H7 (cell line): ENCODE data around the gene TM9SF2. TPM values are rescaled to one million over a fixed set of nuclear protein-coding genes. Genes with fewer than 3 reads are reported as not detected.

Experiments
- DNase-seq: peaks from one replicate; pipeline ENCODE4 v3.0.0; 2012
- H3K27me3 ChIP-seq: 2 replicates; pipeline ENCODE4 v1.6.0; 2011; ENCODE audit warnings: mild to moderate bottlenecking, low read length; ENCODE audit not compliant: control insufficient read depth, insufficient read depth
- H3K36me3 ChIP-seq: replicated peaks from 2 replicates; pipeline ENCODE4 v1.5.1; 2011; ENCODE audit warnings: low read length; ENCODE audit not compliant: control insufficient read depth, insufficient read depth
- H3K4me3 ChIP-seq: 2 replicates; pipeline ENCODE4 v1.5.1; 2011; ENCODE audit warnings: low read depth, mild to moderate bottlenecking, control low read depth, low read length, moderate library complexity; ENCODE audit not compliant: insufficient read depth
- total RNA-seq: library from RNA; depleted of rRNA; stranded (reverse); fragments of >200 nt; shearing (Covaris generic); gene quantifications from 2 replicates; pipeline ENCODE4 v1.2.3, GENCODE V29; 2014; rRNA removed

Gene TM9SF2
- total RNA-seq, 1 experiment from 2014 or later = 75.3 TPM

DNA sequence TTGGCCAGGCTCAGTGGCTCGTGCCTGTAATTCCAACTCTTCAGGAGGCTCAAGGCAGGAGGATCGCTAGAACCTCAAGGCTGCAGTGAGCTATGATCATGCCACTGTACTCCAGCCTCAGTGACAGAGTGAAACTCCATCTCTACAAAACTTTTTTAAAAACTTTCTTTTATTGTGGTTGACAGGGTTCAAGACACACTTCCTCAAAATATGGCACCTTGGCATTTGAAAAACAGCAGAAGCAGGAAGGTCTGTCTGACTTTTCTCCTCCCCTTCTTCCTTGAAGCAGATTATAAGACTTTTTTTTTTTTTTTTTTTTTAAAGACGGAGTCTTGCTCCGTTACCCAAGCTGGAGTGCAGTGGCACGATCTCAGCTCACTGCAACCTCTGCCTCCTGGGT lies 100.3 kb downstream of the TM9SF2 start:
- Histone ChIP-seq H3K36me3 (no peaks in the 10 kb centered on the region), H3K27me3 (no peaks in the 10 kb centered on the region), H3K4me3 (no peak overlapping the region)
- DNase-seq = no peak

DNA sequence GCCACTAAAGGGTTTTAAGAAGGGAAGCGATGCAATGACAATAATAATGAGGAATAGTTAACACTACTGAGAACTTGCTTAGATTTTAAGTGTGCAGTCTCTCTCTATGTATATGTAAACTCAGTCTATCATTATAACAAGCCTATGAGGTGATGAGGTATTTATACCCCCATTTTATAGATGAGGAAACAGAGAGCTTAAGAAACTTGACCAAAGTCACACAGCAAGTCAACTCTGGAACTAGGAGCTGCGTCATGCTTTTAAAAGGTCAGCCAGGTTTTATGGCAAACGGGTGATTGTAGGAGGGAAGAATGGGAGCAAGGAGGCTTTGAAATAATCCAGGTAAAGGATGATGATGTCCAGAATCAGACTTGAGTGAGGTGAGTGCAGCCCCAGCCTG lies 103.4 kb downstream of the TM9SF2 start:
- no peak for DNase-seq
- no peaks in the 10 kb centered on the region for H3K27me3 ChIP-seq
- H3K36me3 ChIP-seq = no peaks in the 10 kb centered on the region
- no peak overlapping the region for H3K4me3 ChIP-seq

DNA sequence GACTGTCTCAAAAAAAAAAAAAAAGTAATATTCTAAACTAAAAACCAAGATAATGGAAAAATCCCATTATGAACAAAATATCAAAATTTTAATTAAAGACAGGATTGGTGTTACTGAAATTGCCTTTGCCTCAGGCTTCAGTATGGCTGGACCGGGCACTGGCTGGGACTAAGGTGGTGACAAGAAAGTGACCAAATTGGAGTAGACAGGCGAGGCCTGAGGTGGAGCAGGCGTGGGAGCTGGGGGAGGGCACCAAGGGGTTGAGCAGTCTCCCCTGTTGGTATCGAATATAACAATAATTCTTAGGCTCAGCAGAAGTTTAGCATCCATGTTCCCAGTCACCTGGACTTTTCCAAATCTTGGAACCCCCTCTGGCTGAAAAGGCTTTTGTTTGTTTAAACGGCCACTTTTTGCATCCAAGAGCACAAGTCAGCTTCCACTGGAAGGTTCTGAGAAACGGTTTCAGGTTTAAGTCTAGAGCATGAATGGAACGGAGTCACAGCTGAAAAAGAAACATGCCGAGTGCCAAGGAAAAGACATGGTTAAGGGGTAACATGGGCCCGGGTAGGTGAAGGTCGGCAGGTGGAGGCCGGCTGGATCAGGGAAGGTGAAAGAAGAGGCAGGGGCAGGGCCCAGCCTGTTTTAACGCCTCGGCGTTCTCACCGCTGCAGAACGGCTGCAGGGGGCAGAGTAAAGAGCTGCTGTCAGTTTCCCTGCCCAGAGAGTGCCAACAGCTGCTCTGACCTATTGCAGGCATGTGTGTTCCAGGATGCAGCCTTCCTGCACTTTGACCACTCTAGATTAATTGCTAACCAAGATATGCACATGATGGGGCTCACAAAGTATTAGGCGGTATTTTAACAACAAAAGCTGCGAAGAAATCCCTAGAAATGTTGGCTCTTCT lies 104.4 kb downstream of the TM9SF2 start:
- peak; percentile 78 for DNase-seq
- Histone ChIP-seq H3K36me3 (no peaks in the 10 kb centered on the region), H3K4me3 (peak overlapping the region; percentile 29), H3K27me3 (no peaks in the 10 kb centered on the region)

DNA sequence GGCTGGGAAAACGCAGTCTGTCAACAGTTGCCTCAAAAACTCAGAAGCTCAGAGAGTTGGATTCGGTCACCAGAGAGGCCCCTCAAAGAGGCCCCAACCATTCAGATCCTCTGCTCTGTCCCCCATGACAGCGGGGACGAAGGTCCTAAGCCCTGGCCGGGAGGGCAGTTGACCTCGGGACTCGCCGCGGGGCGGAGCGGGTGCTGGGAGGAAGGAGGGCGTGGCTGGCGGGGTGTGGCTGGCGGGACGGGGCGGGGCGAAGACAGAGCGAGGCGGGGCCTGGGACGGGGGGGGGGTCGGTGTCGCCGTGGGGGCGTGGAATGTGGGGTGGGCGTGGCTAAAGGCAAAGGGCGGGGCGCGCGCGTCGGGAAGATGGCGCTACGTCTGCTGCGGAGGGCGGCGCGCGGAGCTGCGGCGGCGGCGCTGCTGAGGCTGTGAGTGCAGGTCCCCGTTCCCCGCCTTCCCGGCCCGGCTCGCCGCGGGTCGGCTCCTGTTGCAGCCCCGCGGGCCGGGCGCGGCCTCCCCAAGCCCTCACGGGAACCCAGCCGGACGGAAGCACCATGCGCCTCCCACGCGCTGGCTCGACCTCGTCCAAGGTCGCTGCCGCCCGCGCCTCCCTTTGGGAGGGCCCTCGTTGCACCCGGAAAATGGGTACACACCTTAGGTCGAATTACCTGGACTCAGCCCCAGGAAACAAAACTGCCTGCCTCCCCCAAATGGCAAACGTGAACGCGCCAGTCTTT lies 105.2 kb downstream of the TM9SF2 start, which contains the start of gene CLYBL:
Gene CLYBL, plus strand, starts transcription at position 367 of the 743 bp plus-strand sequence.
- Histone ChIP-seq H3K4me3 (peak within 1 kb of the TSS; percentile 76), H3K27me3 (no peaks in the 10 kb centered on the region), H3K36me3 (no peaks in the 10 kb centered on the region)
- peak; percentile 98 for DNase-seq

DNA sequence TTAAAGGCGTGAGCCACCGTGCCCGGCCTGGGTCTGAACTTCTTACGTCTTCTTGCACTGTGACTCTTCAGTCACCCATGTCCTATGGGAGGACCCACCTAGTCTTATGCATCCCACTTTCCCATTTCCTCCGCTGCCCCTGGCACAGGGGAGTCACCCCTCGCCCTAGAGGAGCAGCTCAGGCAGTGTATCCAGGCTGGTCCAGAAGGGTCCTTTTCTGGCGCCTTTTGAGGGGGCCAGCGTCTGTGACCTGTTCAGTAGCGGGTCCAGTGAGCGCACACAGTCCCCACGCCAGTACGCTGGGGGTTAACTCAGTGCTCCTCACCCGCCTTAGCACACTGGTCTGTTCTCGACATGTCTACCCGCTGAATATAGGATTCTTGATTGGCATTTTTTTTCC lies 107.1 kb downstream of the TM9SF2 start:
- Histone ChIP-seq H3K4me3 (no peak overlapping the region), H3K27me3 (no peaks in the 10 kb centered on the region), H3K36me3 (no peaks in the 10 kb centered on the region)
- no peak for DNase-seq

DNA sequence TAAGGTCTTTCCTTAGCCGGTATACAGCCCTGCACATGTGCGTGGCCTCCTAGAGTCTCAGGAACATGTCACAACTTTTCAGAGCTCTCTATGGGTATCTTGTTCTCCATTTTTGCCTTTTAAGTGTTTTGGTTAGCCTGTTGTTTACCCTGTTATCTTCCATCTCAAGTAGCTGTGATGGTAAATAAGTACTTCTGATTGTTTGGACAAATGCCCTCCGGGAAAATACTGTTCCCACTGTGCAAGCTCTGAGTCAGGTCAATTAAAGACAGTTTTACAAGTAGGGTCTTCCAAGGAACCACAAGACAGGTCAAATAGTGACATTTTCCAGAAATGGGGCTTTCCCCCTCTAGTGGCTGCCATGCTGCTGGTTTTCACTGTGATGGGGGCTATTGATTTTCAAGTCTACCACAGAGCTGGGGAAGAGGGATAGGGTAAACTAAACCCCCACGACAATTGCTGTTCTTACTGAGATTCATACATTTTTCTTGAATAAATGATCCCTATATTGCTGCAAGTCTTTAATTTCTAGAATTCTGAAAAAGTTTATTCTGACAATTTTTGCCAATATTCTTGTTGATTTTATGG lies 109.5 kb downstream of the TM9SF2 start:
- Histone ChIP-seq H3K4me3 (no peak overlapping the region), H3K27me3 (no peaks in the 10 kb centered on the region), H3K36me3 (no peaks in the 10 kb centered on the region)
- DNase-seq = peak; percentile 59

Other genes with a start within 250 kb of the TM9SF2 start
- gene GPR18, start 243.1 kb upstream of the TM9SF2 start, total RNA-seq = 0.10 TPM in 1 of 2 replicates, not detected in the other
- gene GPR183, start 194.1 kb upstream of the TM9SF2 start, total RNA-seq = not detected in 2 replicates
- gene CLYBL, start 105.2 kb downstream of the TM9SF2 start, total RNA-seq = 5.8 and 13.7 TPM in 2 replicates